Ishikawa (cell line): ENCODE measurements around the gene COX7B2.

Experiments used
- CREB1 ChIP-seq: IDR thresholded peaks from 2 replicates; pipeline ENCODE4 v1.6.1; 2012; ENCODE audit warnings: low read depth
- REST ChIP-seq: IDR thresholded peaks from 2 replicates; pipeline ENCODE4 v1.6.1; 2012; ENCODE audit warnings: low read depth, mild to moderate bottlenecking

DNA sequence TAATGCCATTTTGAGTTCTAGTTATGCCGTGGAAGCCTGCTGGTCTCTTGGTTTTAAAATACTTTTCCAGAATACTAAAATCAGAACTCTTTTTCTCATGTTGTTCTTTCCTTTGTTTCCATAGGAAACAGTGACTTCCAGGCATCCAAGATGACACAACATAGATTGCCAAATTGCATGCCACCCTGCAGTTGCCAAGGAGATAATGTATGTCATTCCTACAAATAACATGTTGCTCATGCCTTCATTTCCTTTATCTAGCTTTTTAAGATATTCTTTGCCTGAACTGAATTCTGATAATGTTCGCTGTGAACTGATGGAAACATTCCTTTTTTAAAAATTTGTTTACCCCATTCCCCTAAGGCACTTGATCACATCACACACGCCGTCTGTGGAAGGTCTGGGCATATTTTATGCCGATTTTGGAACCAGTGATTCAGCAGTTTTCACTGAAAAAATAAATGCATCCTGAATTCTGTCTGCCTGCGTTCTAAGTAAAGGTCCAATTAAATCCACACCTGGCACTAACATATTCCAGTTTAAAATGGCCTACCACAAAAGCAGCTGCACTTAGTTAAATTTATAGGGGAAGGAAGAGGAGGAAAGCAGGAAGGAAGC is 38.0 kb upstream of the COX7B2 start:
- no peak for TF ChIP-seq REST
- no peak for TF ChIP-seq CREB1
